HG03139 (cell line): ENCODE results near the gene FLT3LG.
"Not testable (repeated sequence)": the region's sequence is repeated elsewhere in the genome, so short reads cannot be mapped to it uniquely, and the experiment has no call there.

Experiments used
- ATAC-seq: cut with Tn5 transposase; IDR thresholded peaks from one replicate; pipeline ENCODE4 v1.9.1; 2021; ENCODE audit not compliant: unreplicated experiment

The FLT3LG gene

GRCh38 chr19:49461130-49461529, 12.9 kb upstream of the FLT3LG start:
- ATAC-seq: not testable (repeated sequence)

GRCh38 chr19:49461656-49462055, 12.4 kb upstream of the FLT3LG start:
- ATAC-seq: no peak

- no peak for ATAC-seq
Measured at GRCh38 chr19:49462492-49462891, 11.5 kb upstream of the FLT3LG start.

GRCh38 chr19:49463960-49464740, 9.9 kb upstream of the FLT3LG start:
- no peak for ATAC-seq

GRCh38 chr19:49465371-49465770, 8.6 kb upstream of the FLT3LG start:
- ATAC-seq: no peak

GRCh38 chr19:49468199-49468598, 5.8 kb upstream of the FLT3LG start:
- ATAC-seq: no peak

GRCh38 chr19:49468746-49469447, 5.1 kb upstream of the FLT3LG start:
- ATAC-seq: peak; percentile 59

- peak; percentile 38 for ATAC-seq
Measured at GRCh38 chr19:49469828-49470614, 4.0 kb upstream of the FLT3LG start.

- no peak for ATAC-seq
Measured at GRCh38 chr19:49470615-49470978, 3.4 kb upstream of the FLT3LG start.

GRCh38 chr19:49472936-49473335, 1.1 kb upstream of the FLT3LG start:
- no peak for ATAC-seq

GRCh38 chr19:49473501-49473867, 531 bp upstream of the FLT3LG start:
- not testable (repeated sequence) for ATAC-seq

- no peak for ATAC-seq
Measured at GRCh38 chr19:49474542-49474924, 518 bp downstream of the FLT3LG start.

GRCh38 chr19:49475191-49475917, 1.3 kb downstream of the FLT3LG start:
- ATAC-seq: no peak

- no peak for ATAC-seq
Measured at GRCh38 chr19:49475995-49476880, 2.2 kb downstream of the FLT3LG start.

GRCh38 chr19:49479975-49480628, 6.1 kb downstream of the FLT3LG start:
- no peak for ATAC-seq

GRCh38 chr19:49481020-49481683, 7.1 kb downstream of the FLT3LG start:
- ATAC-seq: no peak

- ATAC-seq: no peak
Measured at GRCh38 chr19:49486232-49486631, 12.2 kb downstream of the FLT3LG start.

GRCh38 chr19:49486710-49487276, 12.8 kb downstream of the FLT3LG start:
- ATAC-seq: no peak
